ENCODE data around the gene DUT. TPM values are rescaled to one million over a fixed set of nuclear protein-coding genes. Genes with fewer than 3 reads are reported as not detected.

DUT gene
- total RNA-seq, 2 donors from 2014 or later: 71.1 to 77.8 TPM

Small RNA genes within 50 kb of the gene (small RNA-seq; reads per million reads assigned to genes)
- not detected for gene RF00019

Other genes with a start within 250 kb of the DUT start
- gene SLC24A5, start 210.4 kb upstream of the DUT start, total RNA-seq: not detected
- gene MYEF2, start 153.1 kb upstream of the DUT start, total RNA-seq: 10 to 100 TPM; 12.9 to 16.6 TPM
- gene CTXN2, start 139.8 kb upstream of the DUT start, total RNA-seq: under 1 TPM in 1 of 2 donors, not detected in 1; 0.52 TPM
- gene SLC12A1, start 125.1 kb upstream of the DUT start, total RNA-seq: not detected

All from body of pancreas (tissue), 2 donors.